ENCODE data around the gene TSHZ1. TPM values are rescaled to one million over a fixed set of nuclear protein-coding genes. Genes with fewer than 3 reads are reported as not detected.

The TSHZ1 gene
- total RNA-seq, 4 donors from 2014 or later, result 5.4 to 20.2 (median 13.7) TPM

DNA sequence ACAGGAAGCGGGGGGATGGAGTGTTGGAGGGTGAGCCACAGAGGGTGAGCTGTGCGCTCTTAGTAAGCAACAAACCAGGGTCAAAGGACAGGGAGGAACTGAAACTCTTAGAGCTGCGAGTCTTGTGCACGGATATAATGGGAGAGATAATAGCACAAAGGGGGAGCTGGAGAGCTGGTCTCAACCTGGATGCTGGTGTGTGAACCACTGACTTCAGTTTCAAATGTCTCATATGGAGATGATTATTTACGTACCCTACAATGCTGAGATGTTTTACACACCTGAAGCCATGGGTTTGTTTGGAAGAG lies 37.5 kb upstream of the TSHZ1 start:
- TF ChIP-seq POLR2A (IDR thresholded peaks at IDR 0.05), result no peak
- TF ChIP-seq, protein P1, sequence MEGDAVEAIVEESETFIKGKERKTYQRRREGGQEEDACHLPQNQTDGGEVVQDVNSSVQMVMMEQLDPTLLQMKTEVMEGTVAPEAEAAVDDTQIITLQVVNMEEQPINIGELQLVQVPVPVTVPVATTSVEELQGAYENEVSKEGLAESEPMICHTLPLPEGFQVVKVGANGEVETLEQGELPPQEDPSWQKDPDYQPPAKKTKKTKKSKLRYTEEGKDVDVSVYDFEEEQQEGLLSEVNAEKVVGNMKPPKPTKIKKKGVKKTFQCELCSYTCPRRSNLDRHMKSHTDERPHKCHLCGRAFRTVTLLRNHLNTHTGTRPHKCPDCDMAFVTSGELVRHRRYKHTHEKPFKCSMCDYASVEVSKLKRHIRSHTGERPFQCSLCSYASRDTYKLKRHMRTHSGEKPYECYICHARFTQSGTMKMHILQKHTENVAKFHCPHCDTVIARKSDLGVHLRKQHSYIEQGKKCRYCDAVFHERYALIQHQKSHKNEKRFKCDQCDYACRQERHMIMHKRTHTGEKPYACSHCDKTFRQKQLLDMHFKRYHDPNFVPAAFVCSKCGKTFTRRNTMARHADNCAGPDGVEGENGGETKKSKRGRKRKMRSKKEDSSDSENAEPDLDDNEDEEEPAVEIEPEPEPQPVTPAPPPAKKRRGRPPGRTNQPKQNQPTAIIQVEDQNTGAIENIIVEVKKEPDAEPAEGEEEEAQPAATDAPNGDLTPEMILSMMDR (IDR thresholded peaks at IDR 0.05), result no peak
- no peak for DNase-seq
- H3K4me1 ChIP-seq, result no peaks in the 10 kb centered on the region
- H3K27ac ChIP-seq, result no peak overlapping the region
- H3K4me3 ChIP-seq, result no peak overlapping the region
- WGBS, 2 donors, result 64 to 69% methylated on average over 5 of the region's 5 CpGs
- no peaks in the 10 kb centered on the region for H3K36me3 ChIP-seq
- no peaks in the 10 kb centered on the region for H3K27me3 ChIP-seq
- intact Hi-C loops (cut with DNase I), result no loop called here
- no peaks in the 10 kb centered on the region for H3K9me3 ChIP-seq

DNA sequence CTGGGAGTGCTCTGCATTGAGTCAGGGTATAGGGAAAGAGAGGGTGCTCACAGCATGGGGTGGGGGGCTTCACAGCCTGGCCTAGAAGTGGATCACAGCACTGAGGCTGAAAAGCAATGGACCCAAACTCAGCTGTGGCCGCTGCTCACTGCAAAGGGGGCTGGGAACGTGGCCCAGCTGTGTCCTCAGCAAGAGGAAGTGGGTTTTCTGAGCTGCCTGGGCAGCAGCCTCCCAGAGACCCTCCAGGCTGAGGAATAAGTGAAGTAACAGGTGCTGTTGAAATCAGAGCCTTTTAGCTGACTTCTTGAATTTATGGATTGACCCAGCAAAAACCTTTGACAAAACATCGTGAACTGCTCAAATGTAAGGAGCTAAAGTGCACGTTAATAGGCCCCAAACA lies 36.9 kb upstream of the TSHZ1 start:
- Histone ChIP-seq H3K4me3 (no peak overlapping the region), H3K27me3 (no peaks in the 10 kb centered on the region), H3K9me3 (no peaks in the 10 kb centered on the region), H3K4me1 (no peaks in the 10 kb centered on the region), H3K27ac (no peak overlapping the region), H3K36me3 (no peaks in the 10 kb centered on the region)
- intact Hi-C loops (cut with DNase I), result no loop called here
- no peak for DNase-seq
- WGBS, 2 donors, result 66 to 79% methylated on average over 4 of the region's 4 CpGs
- TF ChIP-seq POLR2A (IDR thresholded peaks at IDR 0.05), result no peak
- TF ChIP-seq, protein P1 (IDR thresholded peaks at IDR 0.05), result no peak

DNA sequence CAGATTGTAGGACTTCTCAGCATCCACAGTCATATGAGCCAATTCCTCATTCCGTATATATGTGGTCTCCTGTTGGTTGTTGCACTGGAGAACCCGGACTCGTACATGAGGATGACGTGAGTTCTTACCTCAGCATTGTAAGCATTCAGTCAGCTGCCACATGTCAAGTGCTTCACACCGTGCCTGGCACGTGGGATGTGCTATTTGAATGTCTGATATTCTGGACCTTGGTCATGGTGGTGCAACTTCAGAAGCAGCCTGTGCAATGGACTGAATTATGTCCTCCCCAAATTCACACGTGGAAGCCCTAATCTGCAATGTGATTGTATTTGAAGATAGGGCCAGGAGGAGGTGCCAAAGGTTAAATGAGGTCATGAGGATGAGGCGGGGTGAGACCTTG lies 33.7 kb upstream of the TSHZ1 start:
- DNase-seq, result no peak
- H3K9me3 ChIP-seq, result no peaks in the 10 kb centered on the region
- WGBS, 2 donors, result 68 to 88% methylated on average over 3 to 6 of the region's 8 CpGs
- H3K27ac ChIP-seq, result no peak overlapping the region
- no peaks in the 10 kb centered on the region for H3K27me3 ChIP-seq
- intact Hi-C loops (cut with DNase I), result no loop called here
- no peak overlapping the region for H3K4me3 ChIP-seq
- no peaks in the 10 kb centered on the region for H3K4me1 ChIP-seq
- no peak for TF ChIP-seq POLR2A (IDR thresholded peaks at IDR 0.05)
- TF ChIP-seq, protein P1 (IDR thresholded peaks at IDR 0.05), result no peak
- H3K36me3 ChIP-seq, result no peaks in the 10 kb centered on the region

GRCh38 chr18:75178376-75178775 lies 32.2 kb upstream of the TSHZ1 start:
- Histone ChIP-seq H3K27me3 (no peaks in the 10 kb centered on the region), H3K4me1 (peaks cover 0 to 5% (median 0%) of the 10 kb centered on the region in 3 donors), H3K9me3 (no peaks in the 10 kb centered on the region), H3K4me3 (no peak overlapping the region), H3K36me3 (no peaks in the 10 kb centered on the region), H3K27ac (no peak overlapping the region)
- 90 to 91% methylated on average over 10 to 11 of the region's 11 CpGs for WGBS, 2 donors
- TF ChIP-seq, protein P1 (IDR thresholded peaks at IDR 0.05), result no peak
- no peak for TF ChIP-seq POLR2A (IDR thresholded peaks at IDR 0.05)
- intact Hi-C loops (cut with DNase I), result no loop called here
- DNase-seq, result no peak

GRCh38 chr18:75179819-75180600 lies 30.6 kb upstream of the TSHZ1 start:
- Histone ChIP-seq H3K27me3 (no peaks in the 10 kb centered on the region), H3K36me3 (no peaks in the 10 kb centered on the region), H3K4me1 (peaks cover 0 to 18% (median 0%) of the 10 kb centered on the region in 3 donors), H3K4me3 (no peak overlapping the region), H3K9me3 (no peaks in the 10 kb centered on the region), H3K27ac (no peak overlapping the region)
- intact Hi-C loops (cut with DNase I), result no loop called here
- WGBS, 2 donors, result 78 to 80% methylated on average over 13 of the region's 13 CpGs
- no peak for DNase-seq
- TF ChIP-seq, protein P1 (IDR thresholded peaks at IDR 0.05), result no peak
- no peak for TF ChIP-seq POLR2A (IDR thresholded peaks at IDR 0.05)

Measured in esophagus squamous epithelium (tissue), 5 donors.